GM19395 (cell line): Measurements from ENCODE around the gene TNFSF13B.
"Not testable (repeated sequence)": the region's sequence is repeated elsewhere in the genome, so short reads cannot be mapped to it uniquely, and the experiment has no call there.

ENCODE experiments used
- ATAC-seq: cut with Tn5 transposase; IDR thresholded peaks from one replicate; pipeline ENCODE4 v1.9.1; 2021; ENCODE audit warnings: mild to moderate bottlenecking, moderate library complexity; ENCODE audit not compliant: unreplicated experiment

Gene TNFSF13B

GRCh38 chr13:108269601-108270328 is at the start of gene TNFSF13B:
Gene TNFSF13B, plus strand, starts transcription at chr13:108269718. Its CDS starts 178 bp downstream, at chr13:108269896.
- peak; percentile 72 for ATAC-seq

- ATAC-seq, result no peak
Measured at GRCh38 chr13:108220041-108220440, 49.5 kb upstream of the TNFSF13B start.

GRCh38 chr13:108223687-108224503 is 45.6 kb upstream of the TNFSF13B start:
- ATAC-seq, result no peak

- ATAC-seq, result peak; percentile 63
Measured at GRCh38 chr13:108225440-108225839, 44.1 kb upstream of the TNFSF13B start.

- ATAC-seq, result peak; percentile 31
Measured at GRCh38 chr13:108226184-108226583, 43.3 kb upstream of the TNFSF13B start.

- peak; percentile 44 for ATAC-seq
Measured at GRCh38 chr13:108227651-108228272, 41.8 kb upstream of the TNFSF13B start.

- no peak for ATAC-seq
Measured at GRCh38 chr13:108230377-108230776, 39.1 kb upstream of the TNFSF13B start.

GRCh38 chr13:108249150-108249549 is 20.4 kb upstream of the TNFSF13B start:
- ATAC-seq, result no peak

- ATAC-seq, result no peak
Measured at GRCh38 chr13:108257248-108257647, 12.3 kb upstream of the TNFSF13B start.

- ATAC-seq, result no peak
Measured at GRCh38 chr13:108263621-108264355, 5.7 kb upstream of the TNFSF13B start.

GRCh38 chr13:108266321-108266990 is 3.1 kb upstream of the TNFSF13B start:
- ATAC-seq, result no peak

GRCh38 chr13:108267347-108267746 is 2.2 kb upstream of the TNFSF13B start:
- ATAC-seq, result no peak

- not testable (repeated sequence) for ATAC-seq
Measured at GRCh38 chr13:108267855-108268254, 1.7 kb upstream of the TNFSF13B start.

GRCh38 chr13:108268466-108269112 is 929 bp upstream of the TNFSF13B start:
- ATAC-seq, result no peak

- peak; percentile 8 for ATAC-seq
Measured at GRCh38 chr13:108270442-108270841, 924 bp downstream of the TNFSF13B start.

- ATAC-seq, result no peak
Measured at GRCh38 chr13:108272333-108272732, 2.8 kb downstream of the TNFSF13B start.

- no peak for ATAC-seq
Measured at GRCh38 chr13:108273429-108274118, 4.1 kb downstream of the TNFSF13B start.

- no peak for ATAC-seq
Measured at GRCh38 chr13:108274718-108275117, 5.2 kb downstream of the TNFSF13B start.

- no peak for ATAC-seq
Measured at GRCh38 chr13:108276060-108276459, 6.5 kb downstream of the TNFSF13B start.
